ENCODE results near the gene GAST. TPM values are rescaled to one million over a fixed set of nuclear protein-coding genes. Genes with fewer than 3 reads are reported as not detected.
A peak's percentile ranks its signal among the peaks of the same experiment; 100 is the strongest.

Gene GAST
- total RNA-seq, 4 donors from 2014 or later = not detected

GRCh38 chr17:41678411-41678906 is 33.7 kb upstream of the GAST start:
- peak overlapping the region; percentile 49 to 83 (median 74) for H3K27ac ChIP-seq
- peaks cover 0 to 21% (median 4%) of the 10 kb centered on the region in 4 donors for H3K4me1 ChIP-seq
- no peaks in the 10 kb centered on the region for H3K36me3 ChIP-seq
- peak overlapping the region in 1 of 4 donors; percentile 34 for H3K4me3 ChIP-seq
- intact Hi-C loops (cut with DNase I; ENCODE audit: low total_unique reads) (no loop called here), in situ Hi-C loops (cut with MboI; ENCODE audit: low pct_ligation_motif_present in 1 of 4, low pct_unique_long_range_greater_than_20kb in 1 of 4, low sequenced_read_pairs in 3 of 4) (no loop called here)
- H3K27me3 ChIP-seq = no peaks in the 10 kb centered on the region
- no peak for DNase-seq
- WGBS, 2 donors (ENCODE audit: low coverage in 1 of 2) = 64 to 67% methylated on average over 2 of the region's 2 CpGs
- TF ChIP-seq EP300 (IDR thresholded peaks at IDR 0.05; ENCODE audit: low read depth) (no peak), POLR2AphosphoS5 (IDR thresholded peaks at IDR 0.05) (no peak), CTCF (IDR thresholded peaks at IDR 0.05) (no peak), POLR2A (IDR thresholded peaks at IDR 0.05) (no peak)
- H3K9me3 ChIP-seq = no peaks in the 10 kb centered on the region

GRCh38 chr17:41678907-41679739 is 33.0 kb upstream of the GAST start:
- H3K9me3 ChIP-seq = no peaks in the 10 kb centered on the region
- H3K4me1 ChIP-seq = peaks cover 0 to 21% (median 4%) of the 10 kb centered on the region in 4 donors
- in situ Hi-C loops (cut with MboI; ENCODE audit: low pct_ligation_motif_present in 1 of 4, low pct_unique_long_range_greater_than_20kb in 1 of 4, low sequenced_read_pairs in 3 of 4) (no loop called here), intact Hi-C loops (cut with DNase I; ENCODE audit: low total_unique reads) (no loop called here)
- DNase-seq = no peak
- WGBS, 2 donors (ENCODE audit: low coverage in 1 of 2) = 25 to 27% methylated on average over 6 of the region's 6 CpGs
- peak overlapping the region in 1 of 4 donors; percentile 34 for H3K4me3 ChIP-seq
- H3K27ac ChIP-seq = peak overlapping the region; percentile 49 to 83 (median 74)
- TF ChIP-seq CTCF (IDR thresholded peaks at IDR 0.05) = no peak
- TF ChIP-seq POLR2AphosphoS5 (IDR thresholded peaks at IDR 0.05) = peak in 2 of 3 donors; percentile 10 to 28
- no peaks in the 10 kb centered on the region for H3K36me3 ChIP-seq
- no peaks in the 10 kb centered on the region for H3K27me3 ChIP-seq

- DNase-seq = no peak
- H3K27ac ChIP-seq = peak overlapping the region in 3 of 4 donors; percentile 71 to 83 (median 78)
- in situ Hi-C loops (cut with MboI; ENCODE audit: low pct_ligation_motif_present in 1 of 4, low pct_unique_long_range_greater_than_20kb in 1 of 4, low sequenced_read_pairs in 3 of 4) = no loop called here
- peaks cover 0 to 21% (median 4%) of the 10 kb centered on the region in 4 donors for H3K4me1 ChIP-seq
- WGBS, 2 donors (ENCODE audit: low coverage in 1 of 2) = 70 to 77% methylated on average over 3 to 5 of the region's 5 CpGs
- no peaks in the 10 kb centered on the region for H3K27me3 ChIP-seq
- intact Hi-C loops (cut with DNase I; ENCODE audit: low total_unique reads) = no loop called here
- H3K4me3 ChIP-seq = no peak overlapping the region
- H3K9me3 ChIP-seq = no peaks in the 10 kb centered on the region
- no peaks in the 10 kb centered on the region for H3K36me3 ChIP-seq
- TF ChIP-seq EP300 (IDR thresholded peaks at IDR 0.05; ENCODE audit: low read depth) (no peak), CTCF (IDR thresholded peaks at IDR 0.05) (no peak), POLR2A (IDR thresholded peaks at IDR 0.05) (no peak), POLR2AphosphoS5 (IDR thresholded peaks at IDR 0.05) (no peak)
These were observed 32.2 kb upstream of the GAST start for GRCh38 chr17:41679740-41680425.

GRCh38 chr17:41680426-41681040 is 31.6 kb upstream of the GAST start:
- 81 to 90% methylated on average over 9 to 10 of the region's 10 CpGs for WGBS, 2 donors (ENCODE audit: low coverage in 1 of 2)
- H3K27ac ChIP-seq = no peak overlapping the region
- in situ Hi-C loops (cut with MboI; ENCODE audit: low pct_ligation_motif_present in 1 of 4, low pct_unique_long_range_greater_than_20kb in 1 of 4, low sequenced_read_pairs in 3 of 4) = no loop called here

More at GRCh38 chr17:41680426-41681040, 31.6 kb upstream of the GAST start:
- no peak for DNase-seq
- TF ChIP-seq POLR2AphosphoS5 (IDR thresholded peaks at IDR 0.05) (no peak), POLR2A (IDR thresholded peaks at IDR 0.05) (no peak), CTCF (IDR thresholded peaks at IDR 0.05) (no peak), EP300 (IDR thresholded peaks at IDR 0.05; ENCODE audit: low read depth) (no peak)
- Histone ChIP-seq H3K36me3 (no peaks in the 10 kb centered on the region), H3K4me1 (peaks cover 0 to 21% (median 4%) of the 10 kb centered on the region in 4 donors), H3K9me3 (no peaks in the 10 kb centered on the region), H3K4me3 (no peak overlapping the region), H3K27me3 (no peaks in the 10 kb centered on the region)
- intact Hi-C loops (cut with DNase I; ENCODE audit: low total_unique reads) = no loop called here

Measured in transverse colon (tissue), 4 donors.